NCI-H460 (cell line): ENCODE results near the gene BFSP2. TPM values are rescaled to one million over a fixed set of nuclear protein-coding genes. Genes with fewer than 3 reads are reported as not detected.

Source experiments
- DNase-seq: peaks from one replicate; pipeline ENCODE4 v3.0.0-alpha.2; 2016; ENCODE audit warnings: low read depth; ENCODE audit errors: extremely low read depth
- total RNA-seq: library from RNA; depleted of rRNA; stranded (reverse); fragments of >200 nt; shearing (Covaris generic); gene quantifications from 2 replicates; pipeline ENCODE4 v1.2.3, GENCODE V29; 2014

The BFSP2 gene
- total RNA-seq, 1 experiment from 2014 or later, result not detected

DNA sequence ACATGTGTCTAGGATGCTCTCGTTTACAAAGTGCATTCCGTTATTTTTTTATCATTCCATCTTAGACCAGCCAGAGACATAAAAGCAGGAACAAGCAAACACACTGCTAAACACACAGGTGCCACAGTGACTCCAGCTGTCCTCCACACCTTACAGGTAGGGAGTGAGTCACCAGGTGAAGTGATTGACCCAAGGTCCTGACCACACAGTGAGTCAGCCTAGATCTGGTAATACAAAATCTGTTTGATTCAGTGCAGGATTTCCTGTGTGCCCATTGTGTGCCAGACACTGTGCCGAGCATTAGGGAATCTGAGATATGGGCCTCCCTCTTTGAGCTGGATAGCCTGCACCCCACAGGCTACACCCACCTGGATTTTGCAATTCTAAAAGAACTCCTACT is 16.7 kb upstream of the BFSP2 start:
- DNase-seq, result no peak

DNA sequence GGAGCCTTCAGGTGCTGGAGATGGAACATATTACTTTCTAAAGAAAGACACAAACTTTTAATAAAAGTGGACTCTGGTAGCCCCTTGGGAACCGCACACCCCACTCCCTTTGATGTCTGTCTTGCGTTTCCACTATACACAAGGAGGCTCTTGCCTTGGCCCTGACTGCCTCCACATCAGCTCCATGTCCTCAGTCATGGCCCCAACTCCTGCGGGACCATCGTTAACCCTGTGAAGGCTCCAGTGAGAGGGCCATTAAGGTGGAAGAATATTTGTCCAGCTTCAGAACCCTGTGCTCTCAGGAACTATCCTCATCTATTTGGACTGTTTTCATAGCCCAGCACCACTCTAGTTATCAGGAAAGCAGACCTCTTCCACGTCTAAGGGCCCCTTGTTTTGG is 16.1 kb upstream of the BFSP2 start:
- DNase-seq, result no peak

DNA sequence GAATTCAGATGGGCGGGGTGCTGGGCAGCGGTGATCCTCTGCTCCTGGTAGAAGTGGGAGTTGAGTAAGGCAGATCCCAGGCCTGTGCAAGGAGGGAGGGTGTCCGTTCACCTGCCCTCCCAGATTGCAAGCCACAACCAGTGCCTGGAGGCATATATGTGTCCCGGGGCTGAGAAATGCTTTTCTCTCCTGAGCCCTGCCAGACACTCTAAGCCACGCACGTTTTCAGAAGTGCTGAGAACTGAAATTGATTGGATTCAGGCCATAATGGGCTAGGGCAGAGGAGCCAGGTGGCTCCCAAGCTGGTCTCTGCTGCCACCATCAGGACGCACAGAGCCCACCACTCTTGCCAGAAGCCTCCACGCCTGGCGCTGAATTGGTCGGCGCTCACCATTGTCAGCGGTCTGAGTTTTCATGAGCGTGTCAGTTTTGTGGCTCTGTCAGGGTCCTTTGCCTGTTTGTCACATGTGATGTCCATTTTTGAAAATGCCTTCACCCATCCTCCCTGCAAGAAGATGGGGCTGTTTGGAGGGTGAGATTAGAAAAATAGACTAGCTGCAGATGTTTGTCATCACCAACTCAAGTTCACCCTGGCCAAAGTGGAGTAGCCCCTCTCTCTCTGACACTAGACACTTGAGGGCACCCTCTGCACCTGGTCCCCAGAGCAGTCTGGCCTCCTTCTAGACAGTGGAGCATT is 15.4 kb upstream of the BFSP2 start:
- DNase-seq, result peak; percentile 44

DNA sequence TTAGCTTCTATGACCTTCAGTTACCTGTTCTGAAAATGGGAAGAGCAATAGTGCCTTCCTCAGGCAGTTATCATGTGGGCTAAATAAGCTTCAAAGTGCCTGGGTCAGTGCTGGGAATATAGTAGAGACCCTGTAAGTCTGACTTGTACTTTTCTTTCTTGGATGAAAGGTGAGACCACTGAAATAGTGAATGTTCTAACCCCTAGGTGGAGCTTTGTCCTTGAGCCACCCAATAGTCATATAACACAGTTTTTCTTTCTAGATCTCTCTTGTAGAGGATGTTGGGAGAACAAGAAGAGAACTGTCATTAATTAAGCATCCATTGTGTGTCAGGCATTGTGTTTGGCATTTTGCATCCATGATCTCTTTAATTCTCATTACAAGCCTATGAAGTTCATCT is 13.0 kb upstream of the BFSP2 start:
- DNase-seq, result no peak

DNA sequence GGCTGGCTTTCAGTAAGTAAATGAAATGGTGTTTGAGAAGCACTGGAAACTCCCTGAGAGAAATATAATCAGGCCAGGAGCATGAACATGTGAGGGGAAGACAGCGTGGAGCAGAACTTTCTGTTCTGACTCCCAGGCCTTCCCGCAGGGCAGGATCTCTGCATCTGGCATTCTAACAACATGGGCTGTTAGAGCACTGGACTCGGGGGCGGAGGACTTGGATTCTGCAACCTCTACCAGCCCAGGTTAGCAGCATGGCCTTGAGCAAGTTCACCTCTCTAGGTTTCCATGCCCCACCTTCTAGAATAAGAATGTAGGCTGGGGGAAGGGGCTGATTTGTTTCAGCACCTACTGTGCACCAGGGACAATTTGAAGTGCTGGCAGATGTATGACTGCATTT is 12.5 kb upstream of the BFSP2 start:
- DNase-seq, result no peak

DNA sequence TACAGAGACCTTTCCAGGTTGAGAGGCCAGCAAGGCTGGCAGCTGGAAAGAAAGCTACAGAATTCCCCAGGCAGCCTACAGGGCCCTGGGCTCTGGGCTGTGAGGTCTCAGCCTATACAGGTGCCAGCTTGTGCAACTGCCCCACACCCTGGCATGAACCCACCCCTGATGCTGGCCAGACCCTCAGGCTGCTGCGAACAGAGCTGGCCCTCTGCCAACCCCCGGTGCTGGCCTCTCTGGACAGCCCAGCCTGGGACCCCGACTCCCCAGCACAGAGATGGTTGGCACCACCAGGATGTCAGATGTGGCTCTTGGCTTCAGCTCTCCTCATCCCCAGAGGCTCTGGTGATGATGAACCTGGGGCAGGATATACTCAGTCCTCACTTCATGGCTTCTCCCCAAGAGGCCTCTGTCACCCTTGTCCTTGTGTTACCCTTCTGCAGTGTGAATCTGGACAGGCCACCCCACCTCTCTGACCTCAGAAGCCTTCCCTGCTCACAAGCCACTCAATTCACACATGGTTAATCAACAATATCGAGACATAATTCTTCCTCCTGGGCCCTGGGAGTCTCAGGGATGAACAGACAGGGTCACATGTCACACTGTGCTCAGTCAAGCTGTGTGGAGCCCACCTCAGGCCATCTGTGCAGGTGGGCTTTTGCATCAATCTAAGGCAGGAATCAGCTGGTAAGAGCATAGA is 11.0 kb upstream of the BFSP2 start:
- DNase-seq, result no peak

DNA sequence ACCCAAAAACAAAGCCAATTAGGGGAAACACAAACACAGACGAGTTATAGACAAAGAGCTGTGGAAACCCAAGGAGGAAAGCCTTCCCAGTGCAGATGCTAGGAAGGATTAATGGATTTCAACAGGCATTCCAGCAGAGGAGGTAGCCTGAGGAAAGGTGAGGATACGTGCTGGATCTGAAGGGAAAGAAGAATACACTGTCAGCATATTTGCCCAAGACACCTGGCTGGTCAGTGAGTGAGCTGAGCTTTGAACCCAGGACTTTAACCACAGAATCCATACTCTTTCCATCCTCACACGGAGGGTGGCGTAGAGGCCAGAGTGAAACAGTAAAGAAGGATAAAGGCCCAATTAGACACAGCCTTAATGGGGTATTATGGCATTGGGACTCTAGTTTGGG is 9.1 kb upstream of the BFSP2 start:
- no peak for DNase-seq

DNA sequence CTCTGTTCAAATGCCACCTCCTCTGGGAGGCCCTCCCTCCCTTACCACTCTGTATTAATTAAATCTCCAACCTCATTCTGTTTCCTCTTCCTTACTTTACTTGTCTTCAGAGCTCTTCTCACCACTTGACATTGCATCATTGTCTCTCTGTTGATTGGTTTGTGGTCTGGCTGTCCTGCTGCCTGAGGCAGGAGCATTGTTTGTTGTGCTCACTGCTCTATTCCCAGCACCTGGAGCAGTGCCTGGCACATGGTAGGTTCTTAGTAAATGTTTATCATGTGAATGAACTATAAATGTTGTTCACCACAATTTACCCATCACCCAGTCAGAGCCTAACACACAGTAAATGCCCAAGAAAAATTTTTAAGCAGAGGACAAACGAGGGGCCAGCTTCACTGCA is 6.7 kb upstream of the BFSP2 start:
- DNase-seq, result no peak

DNA sequence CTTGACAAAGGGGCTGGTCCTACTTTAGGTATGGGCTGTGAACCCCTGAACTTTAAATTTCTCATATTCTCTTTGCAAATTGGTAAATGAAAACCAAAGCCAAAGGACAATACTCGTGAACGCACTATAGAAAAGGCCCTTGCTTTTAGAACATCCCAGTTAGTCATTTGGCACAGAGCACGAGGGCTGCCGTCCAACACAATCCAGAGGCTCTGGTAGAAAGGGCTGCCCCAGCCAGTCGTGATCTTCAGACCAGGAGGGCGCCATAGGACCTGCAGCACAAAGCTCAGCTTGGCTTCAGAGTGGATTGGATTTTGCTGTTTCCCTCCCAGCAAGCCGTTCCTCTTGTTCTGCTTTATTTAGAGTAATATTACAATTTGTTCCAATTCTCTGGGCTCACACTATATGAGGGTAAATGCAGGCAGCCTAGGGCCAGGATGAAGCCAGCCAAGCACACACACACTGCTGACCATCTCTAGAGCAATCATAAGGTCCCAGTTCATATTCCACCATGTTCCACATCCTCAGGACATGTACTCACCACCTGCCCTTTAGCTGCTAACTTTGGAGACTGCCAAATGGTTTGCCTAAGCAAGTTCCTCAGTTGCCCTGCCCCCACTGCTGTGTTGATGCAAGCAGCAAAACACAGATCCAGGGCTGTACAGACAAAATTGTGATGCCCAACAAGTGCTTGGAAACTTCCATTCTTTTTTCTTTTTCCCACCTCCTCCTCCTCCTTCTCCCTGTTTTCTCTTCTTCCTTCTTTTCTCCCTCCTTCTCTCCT is 6.0 kb upstream of the BFSP2 start:
- DNase-seq, result no peak

DNA sequence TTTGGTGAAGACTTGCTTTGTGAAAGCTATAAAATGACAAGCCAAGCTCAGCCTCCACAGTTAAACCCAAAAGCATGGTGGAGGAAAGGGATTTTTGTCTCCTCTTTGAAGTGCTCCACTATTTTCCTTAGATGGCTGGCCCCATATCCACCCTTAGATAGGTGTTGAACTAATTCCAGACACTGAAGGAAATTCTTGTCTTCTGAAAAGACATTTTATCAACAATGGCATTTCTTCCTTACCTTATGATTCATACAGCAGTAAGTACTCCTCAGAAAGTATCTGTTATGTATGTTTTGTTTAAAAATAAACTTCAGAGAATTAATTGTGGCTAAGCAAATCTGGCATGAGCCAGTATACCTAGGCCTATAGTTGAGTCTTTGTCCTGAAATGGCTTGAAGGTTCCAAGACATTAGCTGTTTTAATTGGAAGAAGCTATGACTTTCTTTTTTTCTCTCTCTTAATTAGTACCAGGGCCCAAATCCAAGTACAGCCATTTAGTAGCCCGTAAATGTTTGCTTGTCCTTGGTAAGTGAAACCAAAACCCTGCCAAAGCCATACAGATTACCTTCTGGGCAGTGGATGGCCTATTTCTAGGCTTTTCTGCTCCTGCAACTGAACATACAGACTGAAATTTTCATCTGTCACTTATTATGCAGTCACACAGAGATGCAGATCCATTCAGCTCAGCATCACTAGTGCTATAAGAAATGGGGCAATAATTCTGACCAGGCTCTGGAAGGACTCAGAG is 5.1 kb upstream of the BFSP2 start:
- no peak for DNase-seq

DNA sequence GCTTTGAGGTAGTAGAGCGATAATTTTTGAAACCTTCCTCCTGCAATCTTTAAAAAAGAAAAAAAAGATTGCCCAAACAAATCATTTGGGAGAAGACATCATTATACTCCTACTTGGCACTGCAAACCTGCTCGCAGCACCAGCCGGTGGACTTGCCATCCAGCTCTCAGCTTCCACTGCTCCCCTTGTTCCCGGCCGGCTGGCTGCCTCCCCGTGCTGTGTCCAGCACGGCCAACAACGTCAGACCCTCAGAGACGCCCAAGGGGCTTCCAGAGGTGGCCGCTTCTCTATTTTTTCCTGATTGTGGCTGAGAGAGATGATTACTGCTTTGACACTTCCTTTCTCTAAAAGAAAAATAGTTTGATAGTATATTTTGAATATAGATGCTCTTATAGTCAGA is 3.0 kb upstream of the BFSP2 start:
- DNase-seq, result no peak

DNA sequence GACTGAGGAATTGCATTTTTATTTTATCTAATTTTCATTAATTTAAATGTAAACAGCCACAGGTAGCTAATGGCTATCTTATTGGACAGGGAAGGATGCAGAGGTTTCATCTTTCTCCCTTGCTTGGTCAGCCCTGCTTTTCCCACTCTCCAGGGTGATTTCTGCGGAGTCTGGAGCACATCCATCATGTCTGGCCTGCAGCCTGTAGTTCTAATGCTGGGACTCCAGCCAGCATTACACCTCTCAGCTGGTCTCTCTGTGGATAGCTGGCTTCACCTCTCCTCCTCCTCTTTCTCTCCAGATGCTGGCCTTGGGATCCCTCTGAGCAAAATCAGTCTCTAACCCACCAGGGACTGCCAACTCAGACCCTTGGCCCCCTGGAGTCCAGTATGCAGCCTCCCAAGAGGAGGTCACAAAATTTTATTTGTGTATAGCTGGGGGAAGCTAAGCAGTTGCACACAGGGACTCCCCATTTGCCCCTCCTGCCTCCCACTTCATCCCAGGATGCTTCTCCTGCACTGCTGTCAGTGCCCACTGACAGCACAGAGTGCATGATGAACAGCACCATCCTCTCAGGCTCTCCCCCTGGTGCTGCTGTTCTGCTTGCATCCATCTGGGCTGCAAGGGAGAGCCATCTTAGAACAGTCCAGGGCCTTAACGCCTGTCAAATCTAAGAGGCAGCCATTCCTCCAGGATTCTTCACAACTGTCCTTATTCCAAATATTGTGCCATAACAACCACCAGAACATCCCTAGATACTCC is 1.7 kb downstream of the BFSP2 start:
- no peak for DNase-seq

DNA sequence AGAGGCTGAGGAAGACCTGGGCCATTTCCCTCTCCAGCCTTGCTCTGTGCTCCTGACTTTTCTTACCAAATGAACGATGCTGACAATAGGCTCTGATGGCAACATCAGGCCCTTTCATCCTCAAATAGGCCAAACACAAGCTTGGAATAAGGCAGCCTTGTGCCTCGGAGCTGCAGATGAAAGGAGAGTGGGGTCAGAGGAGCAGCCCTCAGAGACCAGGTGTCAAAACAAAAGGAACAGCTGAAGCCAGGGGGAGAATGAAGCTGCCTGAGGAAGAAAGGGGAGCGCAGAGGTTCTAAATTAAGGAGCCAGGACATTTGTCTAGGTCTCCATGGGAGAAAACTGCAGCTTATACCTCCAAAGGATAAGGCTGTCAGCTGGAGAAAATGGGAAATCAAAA is 5.1 kb downstream of the BFSP2 start:
- DNase-seq, result no peak

DNA sequence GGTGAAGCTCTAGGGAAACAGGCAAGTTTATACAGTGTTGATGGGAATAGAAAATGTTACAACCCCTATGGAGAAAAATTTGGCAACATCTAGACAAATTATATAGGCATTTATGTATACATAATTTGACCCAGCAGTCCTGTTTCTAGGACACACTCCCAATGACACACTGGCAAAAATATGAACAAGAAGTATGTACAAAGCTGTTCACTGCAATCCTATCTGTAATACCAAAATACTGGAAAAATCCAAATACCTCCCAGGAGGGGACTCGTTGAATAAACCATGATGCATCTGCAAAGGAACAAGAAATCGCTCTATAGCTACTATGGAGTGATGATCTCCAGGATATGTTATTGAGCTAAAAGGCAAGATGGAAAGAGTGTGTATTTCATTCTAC is 8.5 kb downstream of the BFSP2 start:
- DNase-seq, result no peak

DNA sequence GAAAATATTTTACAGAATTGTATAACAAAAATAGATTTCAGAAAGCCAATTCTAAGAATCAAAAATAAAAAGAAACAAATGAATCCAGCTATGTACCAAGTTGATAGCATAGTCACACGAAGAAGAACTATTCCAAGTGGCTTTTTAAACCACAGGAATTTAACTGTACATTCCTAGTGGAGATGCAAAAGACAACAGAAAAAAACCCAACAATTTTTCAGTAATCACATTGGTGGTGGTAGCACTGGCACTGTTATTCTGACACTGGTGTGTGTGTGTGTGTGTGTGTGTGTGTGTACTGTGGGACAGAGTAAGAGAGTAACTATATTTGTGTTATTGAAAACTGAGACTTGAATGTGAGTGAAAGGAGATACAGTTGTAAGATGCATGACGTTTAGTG is 9.1 kb downstream of the BFSP2 start:
- no peak for DNase-seq

DNA sequence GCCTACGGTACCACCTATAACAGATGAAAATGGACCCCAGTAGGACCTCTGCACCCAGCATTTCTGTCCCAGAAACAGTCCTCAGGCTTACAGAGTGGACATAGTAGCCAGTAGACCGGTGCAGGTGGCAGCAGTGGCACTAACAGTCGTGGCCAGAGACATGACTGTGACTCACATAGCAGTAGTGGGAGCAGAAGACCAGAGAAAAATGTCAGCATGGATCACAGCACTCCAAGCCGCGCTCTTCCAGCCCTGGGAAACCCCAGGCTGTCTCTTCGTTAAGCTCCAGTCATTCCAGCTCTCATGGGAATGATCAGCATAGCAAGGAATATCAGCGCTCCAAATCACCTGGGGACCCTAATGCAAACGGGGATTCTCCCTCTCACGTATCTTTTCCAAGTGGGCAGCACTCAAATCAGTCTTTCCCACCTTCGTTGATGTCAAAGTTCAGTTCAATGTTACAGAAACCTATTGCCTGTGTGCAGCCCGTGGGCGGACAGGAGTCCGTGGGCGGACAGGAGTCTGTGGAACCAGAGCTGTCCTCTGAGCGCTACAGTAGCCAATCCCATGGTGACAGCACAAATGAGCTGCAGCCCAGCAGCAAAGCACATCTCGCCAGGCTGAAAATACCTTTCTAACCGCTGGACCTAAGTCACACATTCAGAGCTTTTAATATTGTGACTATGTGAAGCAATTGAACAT is 10.5 kb downstream of the BFSP2 start:
- no peak for DNase-seq

DNA sequence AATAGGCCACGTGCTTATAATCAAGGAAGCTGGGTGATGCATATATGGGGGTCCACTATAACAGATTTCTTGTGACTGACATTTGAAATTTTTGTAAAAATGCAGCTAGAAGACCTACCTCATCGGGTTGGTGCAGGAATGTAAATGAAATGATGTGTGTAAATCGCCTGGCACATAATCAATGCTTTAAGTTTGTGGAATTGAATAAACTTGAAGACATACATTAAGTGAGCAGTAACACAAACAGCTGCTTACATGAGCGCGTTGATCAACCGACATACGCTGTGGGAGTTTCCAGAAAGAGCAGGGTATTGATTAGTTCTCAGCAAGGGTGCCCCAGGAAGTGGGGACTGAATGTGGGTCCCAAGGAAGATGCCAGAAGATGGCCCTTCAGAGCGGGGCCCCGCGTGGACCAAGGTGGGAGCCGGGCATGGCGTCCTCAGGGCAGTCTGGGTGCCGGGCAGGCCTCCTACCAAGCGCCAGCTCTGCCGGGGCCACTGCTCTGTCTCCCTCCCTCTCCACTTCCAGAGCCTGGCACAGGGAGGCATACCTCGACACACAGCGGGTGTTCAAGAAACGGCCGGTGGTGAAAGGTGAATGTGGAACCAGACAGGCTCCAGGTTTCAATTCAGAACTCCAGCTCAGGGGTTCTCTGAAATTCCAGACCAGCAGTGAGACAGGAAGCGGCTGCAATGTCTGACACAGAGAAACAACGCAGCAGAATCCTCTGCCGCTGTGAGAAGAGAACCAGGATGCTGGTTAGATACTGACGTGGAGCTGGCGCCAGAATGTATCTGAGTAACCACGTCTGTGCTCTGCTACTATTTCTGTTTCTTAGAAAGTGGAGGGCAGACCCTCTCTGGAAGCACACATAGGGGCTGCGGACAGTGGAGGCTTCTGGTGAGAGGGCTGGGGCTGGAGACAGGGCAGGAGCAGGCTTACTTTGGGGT is 12.6 kb downstream of the BFSP2 start:
- DNase-seq, result no peak

DNA sequence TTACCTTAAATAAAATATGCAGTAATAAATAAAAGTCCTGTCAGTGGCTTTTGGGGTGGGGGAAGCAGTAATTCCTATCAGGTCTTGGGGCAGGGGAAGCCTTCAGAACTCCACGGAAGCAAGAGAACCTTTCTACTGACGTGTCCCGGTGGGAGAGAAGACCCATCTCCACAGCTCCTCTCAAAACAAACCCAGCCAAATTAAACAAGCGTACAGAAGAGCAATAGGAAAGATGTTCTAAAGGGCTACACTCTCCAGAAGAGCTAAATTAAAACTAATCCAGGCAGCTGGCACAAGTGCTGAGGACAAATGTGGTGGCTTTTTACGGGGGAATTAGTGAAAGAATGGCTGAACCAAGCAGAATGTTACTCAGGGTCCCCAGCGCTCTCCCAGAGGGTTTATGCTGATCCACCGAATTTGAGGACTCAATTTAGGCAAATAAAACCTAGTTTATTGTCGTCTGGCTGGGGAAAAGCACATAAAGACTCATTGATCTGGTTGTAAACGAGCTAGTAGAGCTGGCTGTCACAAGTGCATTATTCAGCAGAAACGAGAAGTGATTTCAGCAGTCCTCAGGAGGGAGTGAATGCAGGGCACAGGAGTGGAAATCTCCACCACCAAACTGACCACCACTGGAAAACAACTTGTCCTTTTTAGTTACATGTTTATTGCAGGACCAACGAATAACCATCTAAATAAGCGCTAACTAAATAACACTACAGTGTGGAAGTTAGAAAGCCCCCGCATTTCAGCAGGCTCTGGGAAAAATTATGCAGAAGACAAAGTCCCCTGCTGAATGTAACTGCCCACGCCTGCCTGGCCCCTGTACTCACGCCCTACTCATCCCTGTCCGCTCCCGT is 13.5 kb downstream of the BFSP2 start:
- no peak for DNase-seq
